Pons (tissue), 1 donor: ENCODE data around the gene NPIPB13.
"Not testable (repeated sequence)": the region's sequence is repeated elsewhere in the genome, so short reads cannot be mapped to it uniquely, and the experiment has no call there.

Source experiments
- DNase-seq: peaks from one replicate; pipeline ENCODE4 v3.0.0-alpha.2; 2016; ENCODE audit warnings: low spot score

NPIPB13 gene

DNA sequence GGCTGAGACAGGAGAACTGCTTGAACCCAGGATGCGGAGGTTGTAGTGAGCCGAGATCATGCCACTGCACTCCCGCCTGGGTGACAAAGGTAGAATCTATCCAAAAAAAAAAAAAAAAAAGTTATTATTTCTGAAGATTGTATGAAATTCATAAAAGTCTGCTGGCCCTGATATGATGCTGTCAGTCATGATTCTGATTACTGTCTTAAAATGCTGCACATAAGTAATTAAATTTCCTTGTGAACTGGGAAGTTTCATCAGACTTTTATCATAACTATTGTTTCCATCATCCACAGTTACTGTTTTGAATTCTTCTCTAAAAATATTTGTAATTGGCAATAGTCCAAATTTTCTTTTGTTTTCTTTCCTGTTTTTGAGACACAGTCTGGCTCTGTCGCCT lies at the start of gene NPIPB13:
NPIPB13 (minus strand) TSS at position 101 of the 400 bp plus-strand sequence. CDS start 2,906 bp downstream, outside the sequence.
- DNase-seq, result not testable (repeated sequence)

DNA sequence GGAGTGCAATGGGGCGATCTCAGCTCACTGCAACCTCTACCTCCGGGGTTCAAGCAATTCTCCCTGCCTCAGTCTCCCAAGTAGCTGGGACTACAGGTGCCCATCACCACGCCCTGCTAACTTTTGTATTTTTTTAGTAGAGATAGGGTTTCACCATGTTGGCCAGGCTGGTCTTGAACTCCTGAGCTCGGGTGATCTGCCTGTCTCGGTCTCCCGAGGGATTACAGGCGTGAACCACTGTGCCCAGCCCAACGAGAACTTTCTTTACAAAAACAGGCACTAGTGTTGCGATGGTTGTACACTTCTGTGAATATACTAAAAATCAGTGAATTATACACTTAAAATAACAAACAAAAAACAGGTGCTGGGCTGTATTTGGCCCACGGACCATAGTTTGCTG lies 34.1 kb upstream of the NPIPB13 start:
- not testable (repeated sequence) for DNase-seq

DNA sequence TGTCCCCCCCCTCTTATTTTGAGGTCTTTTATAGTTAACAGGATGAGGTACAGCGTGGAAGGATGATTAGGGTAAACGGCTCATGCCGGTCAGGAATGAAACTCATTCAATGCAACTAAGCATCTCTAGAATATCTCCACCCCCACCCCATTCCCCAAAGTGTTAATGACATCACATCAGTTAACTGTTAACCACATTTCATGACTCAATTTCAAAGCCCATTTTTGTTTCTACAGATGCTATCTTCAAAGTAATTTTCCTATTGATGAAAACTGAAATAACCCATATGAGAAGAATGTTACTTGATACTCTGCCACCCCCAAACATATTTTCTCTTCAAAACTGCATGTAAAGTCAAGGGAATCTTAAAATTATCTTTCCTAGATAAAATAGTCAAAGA lies 30.2 kb upstream of the NPIPB13 start:
- DNase-seq, result not testable (repeated sequence)

DNA sequence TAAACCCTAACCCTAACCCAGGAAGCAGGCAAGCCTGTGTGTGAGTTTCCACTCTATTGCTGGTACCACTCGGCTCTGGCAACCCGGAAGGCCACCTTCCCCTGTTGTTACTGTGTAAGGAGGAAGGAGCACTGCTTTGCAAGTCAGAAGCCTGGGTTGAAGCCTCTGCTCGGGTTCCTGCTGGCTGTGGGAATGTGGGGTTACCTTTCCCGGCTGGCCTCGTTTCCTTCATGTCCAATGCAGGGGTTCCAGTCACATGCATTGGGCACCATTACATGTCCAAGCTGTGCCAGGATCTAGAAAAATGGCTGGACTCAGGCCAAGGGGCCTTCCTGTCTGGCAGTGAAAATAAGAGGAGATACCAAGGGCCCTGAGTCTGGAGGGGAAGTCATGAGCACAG lies 31.2 kb downstream of the NPIPB13 start:
- DNase-seq, result not testable (repeated sequence)

DNA sequence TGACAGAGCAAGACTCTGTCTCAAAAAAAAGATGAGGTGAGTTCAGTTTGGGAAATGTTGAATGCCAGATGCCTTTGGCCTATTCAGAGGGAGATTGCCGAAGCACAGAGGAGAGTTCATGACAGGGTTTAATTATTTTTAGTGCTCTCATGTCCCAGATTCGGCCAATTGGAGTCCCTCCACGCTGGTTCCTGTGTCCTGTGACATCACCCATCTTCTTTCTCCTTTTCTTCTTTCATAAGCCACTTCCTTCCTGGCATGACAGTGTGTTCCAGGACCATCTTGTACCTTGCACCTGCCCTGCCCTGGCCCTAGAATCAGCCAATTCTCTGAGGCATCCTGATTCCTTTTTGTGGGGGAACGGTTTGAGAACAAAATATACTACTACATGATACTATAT lies 36.9 kb downstream of the NPIPB13 start:
- DNase-seq, result not testable (repeated sequence)

DNA sequence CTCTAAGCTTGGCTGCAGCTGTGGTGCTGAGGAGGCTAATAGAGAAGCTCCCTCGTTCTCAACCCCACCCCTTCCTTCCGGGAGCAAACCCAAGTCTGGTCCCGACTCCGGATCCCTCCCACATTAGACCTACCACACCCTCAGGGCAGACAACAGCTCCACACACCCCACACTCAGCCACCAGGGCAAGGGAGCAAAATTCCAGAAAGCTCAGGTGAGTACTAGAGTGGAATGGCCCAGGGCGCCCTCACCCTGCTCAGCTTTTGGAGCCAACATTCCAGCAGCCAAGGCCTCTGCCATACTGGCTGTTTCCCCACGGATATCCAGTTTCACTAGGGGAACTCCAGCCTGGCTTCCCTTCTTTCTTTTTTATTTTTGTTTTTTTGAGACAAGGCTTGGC lies 39.2 kb downstream of the NPIPB13 start:
- DNase-seq, result not testable (repeated sequence)

DNA sequence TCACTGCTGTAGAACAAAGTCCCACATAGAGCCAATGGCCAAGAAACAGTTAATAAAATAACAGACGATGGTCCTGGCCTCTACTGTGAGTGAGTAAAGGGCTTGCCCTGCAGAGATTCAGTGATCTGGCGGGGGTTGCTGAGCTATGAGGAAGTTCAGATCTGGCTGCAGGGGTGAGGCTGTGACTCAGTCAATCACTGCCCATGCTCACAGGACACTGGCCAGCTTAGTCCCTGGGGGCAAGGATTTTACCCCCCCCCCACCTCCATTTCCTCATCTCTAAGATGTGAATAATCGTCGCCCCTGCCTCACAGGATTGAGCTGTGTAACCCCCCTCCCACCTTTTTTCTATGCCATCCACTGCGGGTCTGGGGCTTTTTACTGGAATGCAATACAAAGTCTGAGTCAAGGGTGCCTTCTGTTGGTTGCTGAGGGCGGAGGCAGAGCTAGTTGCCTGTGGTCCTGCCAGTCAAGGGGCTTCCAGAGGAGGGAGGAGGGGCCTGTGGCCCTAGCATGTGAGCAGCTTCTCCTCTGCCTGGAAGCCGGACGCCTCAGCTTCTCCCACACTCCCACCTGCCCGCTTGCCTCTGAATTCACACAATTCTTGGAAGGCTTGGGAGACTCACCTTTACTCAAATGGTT lies 41.1 kb downstream of the NPIPB13 start:
- DNase-seq, result not testable (repeated sequence)

DNA sequence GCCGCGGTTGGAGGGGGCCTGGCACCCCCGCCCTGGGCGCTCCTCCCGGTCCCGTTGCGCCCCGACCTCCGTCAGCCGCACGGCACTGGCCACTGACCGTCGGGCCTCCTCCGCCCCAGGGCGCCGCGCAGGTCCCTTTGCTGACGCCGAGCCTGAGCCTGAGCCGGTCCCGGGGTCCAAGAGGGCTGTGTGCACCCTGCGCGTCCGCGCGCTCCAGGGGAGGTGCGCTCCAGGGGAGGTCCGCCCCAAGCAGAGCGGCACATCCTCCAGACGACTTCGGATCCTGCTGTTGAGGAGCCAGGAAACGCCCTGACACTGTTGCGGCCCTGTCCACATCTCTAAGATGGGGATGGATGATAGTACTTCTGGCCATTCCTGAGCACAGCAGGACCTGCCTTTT lies 42.0 kb downstream of the NPIPB13 start:
- DNase-seq, result not testable (repeated sequence)

DNA sequence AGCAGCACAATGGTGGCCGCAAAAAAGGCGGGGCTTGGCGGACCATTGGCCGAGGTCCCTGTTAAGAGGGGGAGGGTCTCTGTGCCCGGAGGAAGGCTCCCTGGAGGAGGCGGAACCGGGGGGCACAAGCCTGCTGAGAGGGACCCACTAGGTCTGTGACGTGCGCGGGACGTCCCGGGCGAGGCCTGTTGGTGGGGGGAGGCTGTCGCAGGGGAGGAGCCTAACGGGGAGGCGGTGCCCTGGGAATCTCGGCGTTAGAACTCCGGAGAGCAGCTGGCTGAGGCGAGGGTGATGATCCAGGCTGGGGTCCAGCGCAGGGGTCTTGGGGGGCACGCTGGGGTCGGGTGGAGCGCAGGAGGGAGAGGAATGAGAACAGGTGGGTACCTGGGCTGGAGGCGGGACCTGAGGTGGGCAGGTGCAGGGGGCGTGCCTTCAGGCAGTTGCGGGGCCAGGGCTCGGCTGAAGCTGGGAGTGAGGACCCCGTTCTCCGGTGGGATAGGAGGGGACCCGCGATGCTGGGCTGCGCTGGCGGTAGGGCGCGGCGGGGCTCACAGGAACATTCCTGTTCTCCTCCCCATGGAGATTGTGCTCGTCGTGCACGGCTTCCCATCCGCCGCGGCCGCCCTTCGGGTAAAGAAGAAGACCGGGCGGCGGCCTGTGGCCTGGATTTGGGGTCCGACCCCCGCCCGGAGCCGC lies 42.6 kb downstream of the NPIPB13 start:
- DNase-seq, result not testable (repeated sequence)

DNA sequence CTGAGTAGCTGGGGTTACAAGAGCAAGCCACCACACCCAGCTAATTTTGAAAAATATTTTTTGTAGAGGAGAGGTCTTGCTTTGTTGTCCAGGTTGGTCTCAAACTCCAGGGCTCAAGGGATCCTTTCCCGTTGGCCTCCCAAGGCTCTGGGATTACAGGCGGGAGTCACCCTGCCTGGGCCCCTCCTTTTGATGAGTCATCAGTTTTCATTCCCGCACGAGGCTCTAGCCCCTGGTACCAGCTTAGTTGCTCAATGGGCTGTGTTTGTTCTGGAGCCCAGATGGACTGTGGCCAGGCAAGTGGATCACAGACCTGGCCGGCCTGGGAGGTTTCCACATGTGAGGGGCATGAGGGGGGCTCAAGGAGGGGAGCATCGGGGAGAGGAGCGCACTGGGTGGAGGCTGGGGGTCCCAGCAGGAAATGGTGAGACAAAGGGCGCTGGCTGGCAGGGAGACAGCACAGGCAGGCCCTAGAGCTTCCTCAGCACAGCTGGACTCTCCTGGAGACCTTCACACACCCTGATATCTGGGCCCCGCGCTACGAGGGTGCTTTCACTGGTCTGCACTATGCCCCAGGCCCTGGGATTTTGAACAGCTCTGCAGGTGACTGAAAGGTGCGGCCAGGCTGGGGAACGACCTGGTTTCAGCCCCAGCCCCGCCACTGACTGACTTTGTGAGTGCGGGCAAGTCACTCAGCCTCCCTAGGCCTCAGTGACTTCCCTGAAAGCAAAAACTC lies 48.5 kb downstream of the NPIPB13 start:
- not testable (repeated sequence) for DNase-seq

DNA sequence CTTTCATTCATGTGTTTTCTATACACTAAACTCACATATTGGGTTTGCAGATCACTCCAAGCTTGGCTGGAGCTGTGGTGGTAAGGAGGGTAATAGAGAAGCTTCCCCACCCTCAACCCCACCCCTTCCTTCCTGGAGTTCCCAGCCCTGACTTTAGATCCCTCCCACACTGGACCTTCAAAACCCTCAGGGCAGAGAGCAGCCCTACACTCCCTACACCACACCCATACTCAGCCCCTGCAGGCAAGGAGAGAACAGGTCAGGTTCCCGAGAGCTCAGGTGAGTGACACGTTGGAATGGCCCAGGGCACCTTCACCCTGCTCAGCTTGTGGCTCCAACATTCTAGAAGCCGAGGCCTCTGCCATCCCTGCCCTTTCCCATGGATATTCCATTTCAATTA lies 49.2 kb downstream of the NPIPB13 start, which contains the start of gene SULT1A3:
SULT1A3 (plus strand) TSS at position 207 of the 400 bp plus-strand sequence. CDS start 1,474 bp downstream, outside the sequence.
- DNase-seq, result not testable (repeated sequence)
